WTC11 (cell line): Measurements from ENCODE around the gene MTHFD1L. TPM values are rescaled to one million over a fixed set of nuclear protein-coding genes. Genes with fewer than 3 reads are reported as not detected.

ENCODE experiments used
- ATAC-seq: fragments of 200-7000 bp; cut with Tn5 transposase; 2 replicates; pipeline ENCODE4 v1.10.0; 2021; ENCODE audit warnings: mild to moderate bottlenecking, moderate library complexity
- CTCF ChIA-PET: fragments of 300-600 bp; sonication (Branson Sonifier 250); formaldehyde crosslinking; loops from one replicate; lab custom pipeline; 2021; ENCODE audit warnings: antibody characterized with exemption; lab: Charles Lee
- POLR2A ChIA-PET: fragments of 350-600 bp; sonication (Branson Sonifier 250); formaldehyde crosslinking; loops from one replicate; lab custom pipeline; 2021; ENCODE audit warnings: antibody characterized with exemption; lab: Charles Lee
- DNase-seq: peaks from one replicate; pipeline ENCODE4 v3.0.0; 2021; ENCODE audit warnings: low spot score
- H3K27ac Mint-ChIP-seq: 2 replicates; pipeline ENCODE4 v1.8.0; 2021; ENCODE audit warnings: mixed read lengths
- H3K27me3 Mint-ChIP-seq: 2 replicates; pipeline ENCODE4 v1.8.0; 2021; ENCODE audit warnings: low read depth, mild to moderate bottlenecking, moderate library complexity, mixed read lengths
- H3K36me3 Mint-ChIP-seq: 2 replicates; pipeline ENCODE4 v1.8.0; 2021; ENCODE audit warnings: mixed read lengths
- H3K4me1 Mint-ChIP-seq: 2 replicates; pipeline ENCODE4 v1.8.0; 2022; ENCODE audit warnings: mixed read lengths
- H3K4me3 Mint-ChIP-seq: 2 replicates; pipeline ENCODE4 v1.8.0; 2021; ENCODE audit warnings: mild to moderate bottlenecking, moderate library complexity, mixed read lengths
- H3K9me3 Mint-ChIP-seq: 2 replicates; pipeline ENCODE4 v1.8.0; 2021; ENCODE audit warnings: mixed read lengths
- CBFB ChIP-seq: sonication (generic); formaldehyde crosslinking; IDR thresholded peaks from 2 replicates; pipeline ENCODE4 v1.8.1; 2022; ENCODE audit warnings: mild to moderate bottlenecking, low read depth, missing genetic modification reagents
- ELF4 ChIP-seq: sonication (generic); formaldehyde crosslinking; IDR thresholded peaks from 2 replicates; pipeline ENCODE4 v1.8.1; 2022; ENCODE audit warnings: low read depth, mild to moderate bottlenecking, moderate library complexity, missing genetic modification reagents
- FOXJ3 ChIP-seq: sonication (generic); formaldehyde crosslinking; IDR thresholded peaks from 2 replicates; pipeline ENCODE4 v1.9.0; 2021; ENCODE audit warnings: missing genetic modification reagents, mild to moderate bottlenecking, borderline replicate concordance
- FOXP4 ChIP-seq: sonication (generic); formaldehyde crosslinking; IDR thresholded peaks from 2 replicates; pipeline ENCODE4 v1.8.0; 2022; ENCODE audit warnings: mild to moderate bottlenecking, missing genetic modification reagents
- GABPB1 ChIP-seq: sonication (generic); formaldehyde crosslinking; IDR thresholded peaks from 2 replicates; pipeline ENCODE4 v1.8.1; 2023; ENCODE audit warnings: mild to moderate bottlenecking, missing genetic modification reagents
- GTF2I ChIP-seq: fragments of 250-450 bp; sonication (Bioruptor Pico); conservative IDR thresholded peaks from 2 replicates; pipeline ENCODE4 v1.4.0; 2021; ENCODE audit warnings: mild to moderate bottlenecking
- HMGA2 ChIP-seq: fragments of 250-450 bp; sonication (Bioruptor Pico); IDR thresholded peaks from 2 replicates; pipeline ENCODE4 v1.4.0; 2021; ENCODE audit warnings: mild to moderate bottlenecking, moderate library complexity
- IRF2 ChIP-seq: sonication (generic); formaldehyde crosslinking; IDR thresholded peaks from 2 replicates; pipeline ENCODE4 v1.8.0; 2022; ENCODE audit warnings: low read depth, missing genetic modification reagents, borderline replicate concordance
- MLX ChIP-seq: sonication (generic); formaldehyde crosslinking; IDR thresholded peaks from 2 replicates; pipeline ENCODE4 v1.8.1; 2023; ENCODE audit warnings: mild to moderate bottlenecking, missing genetic modification reagents, moderate library complexity
- NFYB ChIP-seq: sonication (generic); formaldehyde crosslinking; conservative IDR thresholded peaks from 2 replicates; pipeline ENCODE4 v1.8.0; 2022; ENCODE audit warnings: low read depth, missing genetic modification reagents
- PRDM15 ChIP-seq: sonication (generic); formaldehyde crosslinking; IDR thresholded peaks from 2 replicates; pipeline ENCODE4 v1.8.0; 2022; ENCODE audit warnings: missing genetic modification reagents
- SMAD3 ChIP-seq: sonication (generic); formaldehyde crosslinking; IDR thresholded peaks from 2 replicates; pipeline ENCODE4 v1.8.0; 2022; ENCODE audit warnings: missing genetic modification reagents, mild to moderate bottlenecking, borderline replicate concordance
- SP1 ChIP-seq: sonication (generic); formaldehyde crosslinking; conservative IDR thresholded peaks from 2 replicates; pipeline ENCODE4 v1.8.1; 2022; ENCODE audit warnings: missing genetic modification reagents
- ZNF281 ChIP-seq: sonication (generic); formaldehyde crosslinking; IDR thresholded peaks from 2 replicates; pipeline ENCODE4 v1.8.0; 2023; ENCODE audit warnings: mild to moderate bottlenecking, missing genetic modification reagents
- total RNA-seq: library from RNA; stranded (reverse); gene quantifications from 3 replicates; pipeline ENCODE4 v1.2.3, GENCODE V29; 2021

MTHFD1L gene
- total RNA-seq, 1 experiment from 2014 or later = 104 TPM

- TF ChIP-seq PRDM15 (CRISPR knock-in tag) = no peak
- TF ChIP-seq GTF2I (CRISPR knock-in tag) = no peak
- TF ChIP-seq FOXJ3 (CRISPR knock-in tag) = no peak
- TF ChIP-seq, all 79 proteins: peak for 0
These were observed 105.7 kb downstream of the MTHFD1L start (continued) for GRCh38 chr6:150971219-150971618.

GRCh38 chr6:150975136-150975535, 109.6 kb downstream of the MTHFD1L start:
- Mint-ChIP-seq H3K36me3 (peaks cover 35% of the 10 kb centered on the region), H3K27me3 (no peaks in the 10 kb centered on the region), H3K4me3 (no peak overlapping the region), H3K27ac (0 out of 2 replicates have a peak overlapping the region, but pooled peaks have one; percentile 34), H3K4me1 (peaks cover 5% of the 10 kb centered on the region; the same call in 1 of the 2 replicates)
- CTCF ChIA-PET = no interaction called here
- no peak for ATAC-seq
- no peak for TF ChIP-seq ELF4 (CRISPR knock-in tag)
- TF ChIP-seq, all 79 proteins: peak for 0
- POLR2A ChIA-PET = no interaction called here
- no peaks in the 10 kb centered on the region for H3K9me3 Mint-ChIP-seq
- no peak for DNase-seq

GRCh38 chr6:150977281-150977680, 111.8 kb downstream of the MTHFD1L start:
- Mint-ChIP-seq H3K9me3 (no peaks in the 10 kb centered on the region), H3K4me3 (no peak overlapping the region)
- DNase-seq (no peak), ATAC-seq (no peak)
- POLR2A ChIA-PET = interaction anchor here (0.6 kb wide), 1 partner anchor 350 kb away, joined by 3 read pairs; no protein-coding TSS in a partner anchor
- no peak for TF ChIP-seq NFYB (CRISPR knock-in tag)
- TF ChIP-seq GABPB1 (CRISPR knock-in tag) = no peak
- no peak for TF ChIP-seq FOXP4
- no peak for TF ChIP-seq SMAD3 (CRISPR knock-in tag)
- no peak for TF ChIP-seq HMGA2 (CRISPR knock-in tag)
- no peak for TF ChIP-seq CBFB (CRISPR knock-in tag)
- TF ChIP-seq SP1 (CRISPR knock-in tag) = no peak
- no peak for TF ChIP-seq IRF2 (CRISPR knock-in tag)
- no peak for TF ChIP-seq ZNF281 (CRISPR knock-in tag)
- no peak for TF ChIP-seq MLX (CRISPR knock-in tag)
- TF ChIP-seq, all 79 proteins: peak for 0
- H3K36me3 Mint-ChIP-seq = peaks cover 29% of the 10 kb centered on the region
- H3K27me3 Mint-ChIP-seq = no peaks in the 10 kb centered on the region
- no peak overlapping the region for H3K27ac Mint-ChIP-seq
- CTCF ChIA-PET = interaction anchor here (0.8 kb wide), 1 partner anchor 37 kb away, joined by 5 read pairs; no protein-coding TSS in a partner anchor
- H3K4me1 Mint-ChIP-seq = peaks cover 7% of the 10 kb centered on the region; the same call in 1 of the 2 replicates
